IPS DF 6.9 (cell line): ENCODE data around the gene PARP1.

Source experiments
- DNase-seq: peaks from one replicate; pipeline ENCODE4 v3.0.0-alpha.2; 2013; ENCODE audit warnings: low read depth, low spot score
- H3K27ac ChIP-seq: one replicate; pipeline ENCODE4 v1.5.1; 2013; ENCODE audit warnings: low read length, control low read depth
- H3K27me3 ChIP-seq: 2 replicates; pipeline ENCODE4 v1.6.1; 2013; ENCODE audit warnings: mild to moderate bottlenecking, low read length; ENCODE audit not compliant: control insufficient read depth, insufficient read depth
- H3K36me3 ChIP-seq: 2 replicates; pipeline ENCODE4 v1.6.1; 2013; ENCODE audit warnings: low read length; ENCODE audit not compliant: control insufficient read depth, insufficient read depth
- H3K4me1 ChIP-seq: 2 replicates; pipeline ENCODE4 v1.6.1; 2013; ENCODE audit warnings: low read length; ENCODE audit not compliant: control insufficient read depth, insufficient read depth
- H3K4me3 ChIP-seq: 2 replicates; pipeline ENCODE4 v1.5.1; 2013; ENCODE audit warnings: mild to moderate bottlenecking, low read length
- H3K9me3 ChIP-seq: 2 replicates; pipeline ENCODE4 v1.6.1; 2013; ENCODE audit warnings: low read length, inconsistent platforms; ENCODE audit not compliant: control insufficient read depth, insufficient read depth
- WGBS: extraction: QIAGEN DNeasy Blood & Tissue Kit; methylation state at CpG from one replicate; pipeline ENCODE4 v1.1.7; 2013; ENCODE audit warnings: mixed read lengths, missing lambda C conversion rate; ENCODE audit not compliant: insufficient read length, insufficient coverage; 5-methylcytosine and 5-hydroxymethylcytosine counted together

PARP1 gene

DNA sequence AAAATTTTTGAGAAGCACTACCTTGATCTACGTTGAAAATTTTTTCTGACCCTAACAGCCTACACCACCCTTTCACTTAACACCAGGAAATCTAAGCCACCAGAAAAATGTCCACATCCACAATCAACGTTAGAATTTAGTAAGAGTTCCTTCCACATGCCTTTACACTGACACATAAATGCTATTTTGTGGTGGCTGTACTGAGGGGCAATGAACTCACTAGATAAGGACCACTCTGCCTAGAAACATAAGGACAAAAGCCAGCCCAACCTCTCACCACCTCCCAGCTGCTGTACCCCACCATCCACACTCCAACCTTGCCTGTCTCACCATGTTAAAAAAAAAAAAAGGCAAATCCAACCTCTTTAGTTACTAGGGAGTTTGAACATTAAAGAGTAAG lies 29.8 kb downstream of the PARP1 start:
- H3K36me3 ChIP-seq: peaks cover 75% of the 10 kb centered on the region
- no peak overlapping the region for H3K27ac ChIP-seq
- no peaks in the 10 kb centered on the region for H3K27me3 ChIP-seq
- WGBS: no CpG with 5 or more reads among the region's 2 CpGs
- H3K4me1 ChIP-seq: no peaks in the 10 kb centered on the region
- DNase-seq: no peak
- no peak overlapping the region for H3K4me3 ChIP-seq
- no peaks in the 10 kb centered on the region for H3K9me3 ChIP-seq

- Histone ChIP-seq H3K27ac (no peak overlapping the region), H3K4me1 (no peaks in the 10 kb centered on the region), H3K27me3 (no peaks in the 10 kb centered on the region), H3K36me3 (peaks cover 65% of the 10 kb centered on the region), H3K4me3 (no peak overlapping the region), H3K9me3 (no peaks in the 10 kb centered on the region)
- DNase-seq: no peak
- no CpG with 5 or more reads among the region's 3 CpGs for WGBS
These were observed 31.6 kb downstream of the PARP1 start for GRCh38 chr1:226376300-226376699.

- Histone ChIP-seq H3K9me3 (no peaks in the 10 kb centered on the region), H3K4me3 (no peak overlapping the region), H3K36me3 (peaks cover 50% of the 10 kb centered on the region), H3K27ac (no peak overlapping the region), H3K4me1 (no peaks in the 10 kb centered on the region), H3K27me3 (no peaks in the 10 kb centered on the region)
- no CpG with 5 or more reads among the region's 7 CpGs for WGBS
- DNase-seq: no peak
These were observed 34.5 kb downstream of the PARP1 start for GRCh38 chr1:226373376-226373775.

DNA sequence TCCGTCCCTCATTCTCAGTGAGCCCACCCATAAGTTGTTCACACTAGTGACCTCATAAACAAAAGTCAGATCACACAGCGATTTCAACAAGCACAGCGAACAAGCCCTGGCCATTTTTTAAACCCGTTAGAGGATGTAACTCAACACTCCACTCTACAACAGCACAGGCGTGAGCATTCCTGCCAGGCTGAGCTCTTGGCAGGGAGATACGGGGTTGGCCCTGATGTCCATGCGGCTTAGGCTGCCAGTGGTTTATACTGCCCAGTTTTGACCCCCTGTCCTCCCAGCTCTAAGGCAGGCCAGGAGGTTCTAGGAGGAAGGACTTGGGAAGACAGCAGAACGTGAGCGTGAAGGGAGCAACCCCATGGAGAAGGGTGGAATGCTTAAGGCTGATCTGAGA lies 35.0 kb downstream of the PARP1 start:
- no peak overlapping the region for H3K4me3 ChIP-seq
- no peak for DNase-seq
- H3K9me3 ChIP-seq: no peaks in the 10 kb centered on the region
- no peaks in the 10 kb centered on the region for H3K27me3 ChIP-seq
- no CpG with 5 or more reads among the region's 9 CpGs for WGBS
- H3K36me3 ChIP-seq: peaks cover 55% of the 10 kb centered on the region
- no peaks in the 10 kb centered on the region for H3K4me1 ChIP-seq
- H3K27ac ChIP-seq: no peak overlapping the region

DNA sequence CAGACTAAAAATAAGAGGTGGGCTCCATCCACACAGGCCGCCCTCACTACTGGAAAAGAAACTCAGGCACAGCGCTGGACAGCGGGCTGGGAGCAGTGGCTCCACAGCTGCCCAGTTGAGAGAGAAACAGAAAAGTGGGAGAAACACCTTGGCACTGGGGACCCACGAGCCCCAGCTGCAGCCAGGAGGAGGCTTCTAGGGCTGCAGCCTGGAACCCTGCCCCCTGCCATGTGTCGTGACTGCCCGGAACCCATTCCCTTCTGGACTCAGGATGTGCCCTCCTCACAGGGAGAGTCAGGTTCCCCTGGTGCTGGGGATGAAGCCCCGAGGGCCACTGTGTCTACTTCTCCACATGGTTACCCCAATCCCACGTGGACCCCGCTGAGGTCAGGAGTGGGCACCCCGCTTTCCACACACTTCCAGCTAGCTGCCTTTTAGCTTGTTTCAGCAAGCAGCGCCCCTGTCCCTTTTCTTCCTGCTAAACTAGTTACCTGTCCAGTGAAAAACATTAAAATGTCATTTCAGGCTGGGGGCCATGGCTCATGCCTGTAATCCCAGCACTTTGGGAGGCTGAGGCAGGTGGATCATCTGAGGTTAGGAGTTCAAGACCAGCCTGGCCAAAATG lies 35.9 kb downstream of the PARP1 start:
- no peak for DNase-seq
- Histone ChIP-seq H3K27ac (no peak overlapping the region), H3K9me3 (no peaks in the 10 kb centered on the region), H3K27me3 (no peaks in the 10 kb centered on the region), H3K4me1 (no peaks in the 10 kb centered on the region), H3K36me3 (peaks cover 58% of the 10 kb centered on the region), H3K4me3 (no peak overlapping the region)
- WGBS: no CpG with 5 or more reads among the region's 11 CpGs

GRCh38 chr1:226371027-226371694 lies 36.7 kb downstream of the PARP1 start:
- no peaks in the 10 kb centered on the region for H3K9me3 ChIP-seq
- no peak for DNase-seq
- no CpG with 5 or more reads among the region's 6 CpGs for WGBS
- no peak overlapping the region for H3K4me3 ChIP-seq
- no peaks in the 10 kb centered on the region for H3K27me3 ChIP-seq
- H3K27ac ChIP-seq: no peak overlapping the region
- no peaks in the 10 kb centered on the region for H3K4me1 ChIP-seq
- H3K36me3 ChIP-seq: peaks cover 59% of the 10 kb centered on the region

GRCh38 chr1:226370144-226370923 lies 37.6 kb downstream of the PARP1 start:
- WGBS: no CpG with 5 or more reads among the region's 13 CpGs
- Histone ChIP-seq H3K36me3 (peaks cover 64% of the 10 kb centered on the region), H3K27me3 (no peaks in the 10 kb centered on the region), H3K9me3 (no peaks in the 10 kb centered on the region), H3K27ac (no peak overlapping the region), H3K4me3 (no peak overlapping the region), H3K4me1 (no peaks in the 10 kb centered on the region)
- DNase-seq: no peak

GRCh38 chr1:226369110-226369509 lies 38.8 kb downstream of the PARP1 start:
- DNase-seq: no peak
- H3K9me3 ChIP-seq: no peaks in the 10 kb centered on the region
- no peaks in the 10 kb centered on the region for H3K27me3 ChIP-seq
- peaks cover 64% of the 10 kb centered on the region for H3K36me3 ChIP-seq
- no peaks in the 10 kb centered on the region for H3K4me1 ChIP-seq
- WGBS: no CpG with 5 or more reads among the region's 6 CpGs
- no peak overlapping the region for H3K27ac ChIP-seq
- H3K4me3 ChIP-seq: no peak overlapping the region

- no peak overlapping the region for H3K4me3 ChIP-seq
- no CpG with 5 or more reads among the region's 2 CpGs for WGBS
- no peaks in the 10 kb centered on the region for H3K4me1 ChIP-seq
- no peaks in the 10 kb centered on the region for H3K27me3 ChIP-seq
- H3K36me3 ChIP-seq: peaks cover 67% of the 10 kb centered on the region
- H3K27ac ChIP-seq: no peak overlapping the region
- no peaks in the 10 kb centered on the region for H3K9me3 ChIP-seq
- no peak for DNase-seq
These were observed 41.6 kb downstream of the PARP1 start for GRCh38 chr1:226366290-226366689.

- Histone ChIP-seq H3K36me3 (peaks cover 67% of the 10 kb centered on the region), H3K27me3 (no peaks in the 10 kb centered on the region), H3K27ac (no peak overlapping the region), H3K4me3 (no peak overlapping the region), H3K4me1 (no peaks in the 10 kb centered on the region), H3K9me3 (no peaks in the 10 kb centered on the region)
- DNase-seq: no peak
- WGBS: no CpG with 5 or more reads among the region's 5 CpGs
These were observed 42.1 kb downstream of the PARP1 start for GRCh38 chr1:226365831-226366231.
